Activated CD4-positive, alpha-beta T cell treated with anti-CD3 and anti-CD28 coated beads, Interleukin-2, Interleukin-6, amounts not matched to agents 100 ng/mL and 50 ng/mL, durations not matched to agents 16 hours and 8 hours (primary cell): ENCODE data around the gene TNFRSF6B.
A peak's percentile ranks its signal among the peaks of the same experiment; 100 is the strongest.
"Not testable (repeated sequence)": the region's sequence is repeated elsewhere in the genome, so short reads cannot be mapped to it uniquely, and the experiment has no call there.

ENCODE experiments used
- DNase-seq: peaks from one replicate; pipeline ENCODE4 v3.0.0-alpha.2; 2020

Gene TNFRSF6B

DNA sequence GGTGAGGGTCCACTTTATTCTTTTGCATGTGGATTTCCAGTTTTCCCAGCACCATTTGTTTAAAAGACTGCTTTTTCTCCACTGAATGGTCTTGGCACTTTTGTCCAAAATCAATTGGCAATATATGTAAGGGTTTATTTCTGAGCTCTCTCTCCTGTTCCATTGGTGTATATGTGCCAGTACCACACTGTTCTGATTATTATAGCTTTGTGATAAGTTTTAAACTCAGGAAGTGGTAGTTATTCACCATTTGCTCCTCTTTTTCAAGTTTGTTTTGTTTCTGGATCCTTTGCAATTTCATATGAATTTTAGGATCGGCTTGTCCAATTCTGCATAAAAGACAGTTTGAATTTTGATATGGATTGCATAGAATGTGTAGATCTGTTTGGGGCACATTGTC, 15.7 kb downstream of the TNFRSF6B start:
- DNase-seq = no peak

DNA sequence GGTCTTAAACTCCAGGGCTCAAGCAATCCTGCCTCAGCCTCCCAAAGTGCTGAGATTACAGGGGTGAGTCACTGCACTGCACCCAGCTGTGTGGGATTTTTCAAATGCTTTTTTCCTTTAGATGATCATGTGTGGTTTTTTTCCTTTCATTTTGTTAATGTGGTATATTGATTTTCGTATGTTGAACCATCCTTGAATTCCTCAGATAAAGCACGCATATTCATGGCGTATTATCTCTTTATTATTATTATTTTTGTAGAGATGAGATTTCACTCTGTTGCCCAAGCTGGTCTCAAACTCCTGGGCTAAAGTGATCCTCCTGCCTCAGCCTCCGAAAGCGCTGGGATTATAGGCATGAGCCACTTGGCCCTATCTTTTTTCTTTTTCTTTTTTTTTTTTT, 18.4 kb downstream of the TNFRSF6B start:
- no peak for DNase-seq

DNA sequence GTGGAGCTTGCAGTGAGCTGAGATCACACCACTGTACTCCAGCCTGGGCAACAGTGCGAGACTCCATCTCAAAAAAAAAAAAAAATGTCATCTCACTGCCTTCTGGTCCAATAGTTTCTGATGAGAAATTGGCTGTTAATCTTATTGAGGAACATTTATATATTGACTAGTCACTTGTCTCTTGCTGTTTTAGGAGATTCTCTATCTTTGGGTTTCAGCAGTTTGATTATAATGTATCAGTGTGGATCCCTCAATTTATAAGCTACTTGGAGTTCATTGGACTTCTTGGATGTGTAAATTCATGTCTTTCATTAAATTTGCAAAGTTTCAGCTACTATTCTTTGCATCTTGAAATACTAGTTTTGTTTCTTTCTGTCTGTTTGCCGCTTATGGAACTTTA, 22.5 kb downstream of the TNFRSF6B start:
- no peak for DNase-seq

DNA sequence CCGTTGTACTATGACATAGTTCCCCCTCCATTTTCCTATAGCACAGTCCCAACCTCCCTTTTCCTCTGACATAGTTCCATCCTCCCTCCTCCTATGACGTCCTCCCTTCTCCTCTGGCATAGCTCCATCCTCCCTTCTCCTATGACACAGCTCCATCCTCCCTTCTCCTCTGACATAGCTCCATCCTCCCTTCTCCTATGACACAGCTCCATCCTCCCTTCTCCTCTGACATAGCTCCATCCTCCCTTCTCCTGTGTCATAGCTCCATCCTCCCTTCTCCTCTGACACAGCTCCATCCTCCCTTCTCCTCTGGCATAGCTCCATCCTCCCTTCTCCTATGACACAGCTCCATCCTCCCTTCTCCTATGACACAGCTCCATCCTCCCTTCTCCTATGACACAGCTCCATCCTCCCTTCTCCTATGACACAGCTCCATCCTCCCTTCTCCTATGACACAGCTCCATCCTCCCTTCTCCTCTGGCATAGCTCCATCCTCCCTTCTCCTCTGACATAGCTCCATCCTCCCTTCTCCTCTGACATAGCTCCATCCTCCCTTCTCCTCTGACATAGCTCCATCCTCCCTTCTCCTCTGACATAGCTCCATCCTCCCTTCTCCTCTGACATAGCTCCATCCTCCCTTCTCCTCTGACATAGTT, 26.6 kb downstream of the TNFRSF6B start:
- DNase-seq = not testable (repeated sequence)

DNA sequence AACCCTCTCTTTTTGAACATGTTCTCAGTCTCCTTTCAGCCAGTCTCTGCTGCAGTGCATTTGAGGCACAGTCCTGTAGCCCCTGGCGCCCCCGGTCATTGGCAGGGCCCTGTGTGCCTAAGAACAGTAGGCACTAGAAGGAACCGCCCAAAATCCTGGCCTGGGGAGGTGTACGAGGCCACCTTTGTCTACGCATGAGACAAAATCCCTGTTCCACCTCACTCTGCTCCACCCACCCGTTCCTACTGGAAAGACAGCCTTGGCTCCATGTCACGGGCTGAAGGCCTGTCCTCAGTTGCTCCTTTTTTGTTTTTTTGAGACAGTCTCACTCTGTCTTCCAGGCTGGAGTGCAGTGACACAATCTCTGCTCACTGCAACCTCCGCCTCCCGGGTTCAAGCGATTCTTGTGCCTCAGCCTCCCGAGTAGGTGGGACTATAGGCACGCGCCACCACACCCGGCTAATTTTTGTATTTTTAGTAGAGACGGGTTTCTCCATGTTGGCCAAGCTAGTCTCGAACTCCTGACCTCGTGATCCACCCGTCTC, 33.8 kb downstream of the TNFRSF6B start:
- DNase-seq = not testable (repeated sequence)

DNA sequence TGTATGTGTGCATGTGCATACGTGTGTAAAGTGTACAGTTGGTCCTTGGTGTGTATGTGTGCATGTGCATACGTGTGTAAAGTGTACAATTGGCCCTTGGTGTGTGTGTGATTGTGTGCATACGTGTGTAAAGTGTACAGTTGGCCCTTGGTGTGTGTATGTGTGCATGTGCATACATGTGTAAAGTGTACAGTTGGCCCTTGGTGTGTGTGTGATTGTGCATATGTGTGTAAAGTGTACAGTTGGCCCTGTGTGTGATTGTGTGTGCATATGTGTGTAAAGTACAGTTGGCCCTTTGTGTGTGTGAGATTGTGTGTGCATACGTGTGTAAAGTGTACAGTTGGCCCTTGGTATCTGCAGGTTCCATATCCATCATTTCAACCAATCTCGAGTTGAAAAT, 35.0 kb downstream of the TNFRSF6B start:
- no peak for DNase-seq

DNA sequence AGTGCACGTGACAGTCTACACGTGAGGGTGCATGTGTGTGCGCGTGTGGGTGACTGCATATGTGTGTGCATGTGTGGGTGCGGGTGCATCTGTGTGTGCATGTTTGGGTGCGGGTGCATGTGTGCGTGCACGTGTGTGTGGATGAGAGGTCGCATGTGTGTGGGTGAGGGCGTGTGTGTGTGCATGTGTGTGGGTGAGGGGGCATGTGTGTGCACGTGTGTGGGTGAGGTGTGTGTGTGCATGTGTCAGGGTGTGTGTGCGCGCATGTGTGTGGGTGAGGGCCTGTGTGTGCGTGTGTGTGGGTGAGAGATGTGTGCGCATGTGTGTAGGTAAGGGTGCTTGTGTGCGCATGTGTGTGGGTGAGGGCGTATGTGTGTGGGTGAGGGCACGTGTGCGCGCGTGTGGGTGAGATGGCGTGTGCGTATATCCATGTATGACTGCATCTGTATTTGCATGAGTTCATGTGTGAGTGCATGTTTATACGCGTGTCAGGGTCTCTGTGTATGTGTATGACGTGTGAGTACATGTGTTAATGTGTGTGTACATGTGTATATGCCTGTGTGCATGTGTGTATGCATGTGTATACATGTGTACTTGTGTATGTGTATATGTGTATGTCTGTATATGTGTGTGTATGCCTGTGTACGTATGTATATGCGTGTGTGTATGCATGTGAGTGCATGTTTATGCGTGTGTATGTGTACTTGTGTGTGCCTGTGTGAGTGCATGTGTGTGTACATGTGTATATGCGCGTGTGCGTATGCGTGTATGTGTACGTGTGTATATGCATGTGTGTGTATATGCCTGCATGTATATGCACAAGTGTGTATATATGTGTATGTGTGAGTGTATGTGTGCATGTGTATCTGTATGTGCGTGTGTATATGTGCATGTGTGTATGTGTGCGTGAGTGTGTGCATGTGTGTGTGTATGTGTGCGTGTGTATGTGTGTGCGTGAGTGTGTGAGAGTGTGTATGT, 36.0 kb downstream of the TNFRSF6B start:
- no peak for DNase-seq

DNA sequence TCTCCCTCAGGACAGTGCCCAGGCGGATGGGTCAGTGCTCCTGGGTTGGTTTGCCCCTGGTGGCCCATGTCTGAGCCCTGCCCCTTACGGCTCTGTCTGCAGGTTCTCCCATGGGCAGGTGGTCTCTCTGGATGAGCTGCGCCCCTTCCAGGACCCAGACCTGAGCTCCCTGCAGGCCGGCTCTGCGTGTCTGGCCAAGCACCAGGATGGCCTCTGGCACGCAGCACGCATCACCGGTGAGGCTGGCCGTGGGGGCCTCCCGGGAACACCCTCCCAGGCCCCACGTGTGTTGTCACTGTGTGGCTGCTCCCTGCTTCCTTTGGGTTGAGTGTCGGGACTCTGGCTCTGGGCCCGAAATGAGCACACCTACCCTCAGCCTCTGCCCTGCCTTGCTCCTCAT, 36.7 kb downstream of the TNFRSF6B start:
- DNase-seq = no peak

DNA sequence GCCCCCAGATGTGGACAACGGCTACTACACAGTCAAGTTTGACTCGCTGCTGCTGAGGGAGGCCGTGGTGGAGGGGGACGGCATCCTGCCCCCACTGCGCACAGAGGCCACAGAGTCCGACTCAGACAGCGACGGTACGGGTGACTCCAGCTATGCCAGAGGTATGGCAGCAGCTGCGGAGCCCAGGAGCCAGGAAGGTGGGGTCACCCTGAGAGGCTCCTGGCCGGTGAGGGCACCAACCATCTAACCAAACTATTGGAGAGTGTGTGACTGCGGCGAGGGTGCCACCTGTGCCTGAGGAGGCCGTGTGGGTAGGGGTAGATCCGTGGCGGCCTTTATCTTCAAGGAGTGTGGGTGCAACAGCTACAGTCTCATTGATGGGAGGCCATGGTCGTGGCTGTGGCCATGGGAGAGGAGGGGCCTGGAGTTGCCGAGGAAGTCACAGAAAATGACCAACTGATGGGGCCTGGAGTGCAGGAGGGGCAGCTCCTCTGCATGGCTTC, 37.2 kb downstream of the TNFRSF6B start:
- no peak for DNase-seq

DNA sequence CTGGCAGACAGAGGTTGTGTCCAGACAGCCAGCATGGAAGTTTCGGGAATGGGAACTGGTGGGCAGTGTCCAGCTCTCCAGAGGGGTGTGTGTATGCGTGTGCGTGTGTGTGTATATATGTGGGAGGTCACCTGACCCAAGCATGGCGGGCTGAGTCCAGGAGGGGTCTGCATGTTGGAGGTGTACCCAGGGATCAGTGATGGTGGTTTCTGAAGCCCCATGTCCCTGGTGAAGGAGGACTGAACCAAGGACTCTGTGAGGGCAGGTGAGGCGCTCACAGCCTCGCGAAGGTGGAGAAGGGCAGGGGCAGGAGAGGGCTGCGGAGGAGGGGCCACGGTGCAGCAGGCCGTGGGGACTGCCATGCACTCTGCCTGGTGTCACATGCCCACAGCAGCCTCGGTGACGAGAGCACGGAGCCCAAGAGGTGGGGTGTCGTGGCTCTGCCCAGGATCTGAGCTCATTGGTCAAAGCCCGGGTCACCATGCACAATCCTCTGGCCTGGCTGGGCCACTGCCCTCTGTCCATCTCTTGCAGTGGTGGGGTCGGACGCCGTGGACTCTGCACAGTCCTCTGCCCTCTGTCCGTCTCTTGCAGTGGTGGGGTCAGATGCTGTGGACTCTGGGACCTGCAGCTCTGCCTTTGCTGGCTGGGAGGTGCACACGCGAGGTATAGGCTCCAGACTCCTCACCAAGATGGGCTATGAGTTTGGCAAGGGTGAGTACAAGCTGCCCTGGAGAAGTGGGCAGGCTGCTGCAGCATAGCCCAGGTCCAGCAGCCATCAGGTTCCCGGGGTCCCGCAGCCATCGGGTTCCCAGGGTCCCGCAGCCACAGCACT, 37.9 kb downstream of the TNFRSF6B start:
- no peak for DNase-seq

DNA sequence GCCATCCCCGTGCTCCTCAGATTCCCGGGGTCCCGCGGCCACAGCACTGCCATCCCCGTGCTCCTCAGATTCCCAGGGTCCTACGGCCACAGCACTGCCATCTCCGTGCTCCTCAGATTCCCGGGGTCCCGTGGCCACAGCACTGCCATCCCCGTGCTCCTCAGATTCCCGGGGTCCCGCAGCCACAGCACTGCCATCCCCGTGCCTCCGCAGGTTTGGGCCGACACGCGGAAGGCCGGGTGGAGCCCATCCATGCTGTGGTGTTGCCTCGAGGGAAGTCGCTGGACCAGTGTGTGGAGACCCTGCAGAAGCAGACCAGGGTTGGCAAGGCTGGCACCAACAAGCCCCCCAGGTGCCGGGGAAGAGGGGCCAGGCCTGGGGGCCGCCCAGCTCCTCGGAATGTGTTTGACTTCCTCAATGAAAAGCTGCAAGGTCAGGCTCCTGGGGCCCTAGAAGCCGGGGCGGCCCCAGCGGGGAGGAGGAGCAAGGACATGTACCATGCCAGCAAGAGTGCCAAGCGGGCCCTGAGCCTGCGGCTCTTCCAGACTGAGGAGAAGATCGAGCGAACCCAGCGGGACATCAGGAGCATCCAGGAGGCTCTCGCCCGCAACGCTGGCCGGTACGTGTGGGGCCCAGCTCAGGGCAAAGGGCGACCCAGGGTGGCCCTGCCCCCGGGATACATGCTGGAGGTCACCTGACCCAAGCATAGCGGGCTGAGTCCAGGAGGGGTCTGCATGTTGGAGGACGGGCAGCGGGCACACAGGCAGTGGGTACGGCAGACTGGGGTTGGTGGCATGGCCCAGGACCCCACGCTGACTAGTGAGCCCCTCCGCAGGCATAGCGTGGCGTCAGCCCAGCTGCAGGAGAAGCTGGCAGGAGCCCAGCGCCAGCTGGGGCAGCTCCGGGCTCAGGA, 38.8 kb downstream of the TNFRSF6B start:
- no peak for DNase-seq

DNA sequence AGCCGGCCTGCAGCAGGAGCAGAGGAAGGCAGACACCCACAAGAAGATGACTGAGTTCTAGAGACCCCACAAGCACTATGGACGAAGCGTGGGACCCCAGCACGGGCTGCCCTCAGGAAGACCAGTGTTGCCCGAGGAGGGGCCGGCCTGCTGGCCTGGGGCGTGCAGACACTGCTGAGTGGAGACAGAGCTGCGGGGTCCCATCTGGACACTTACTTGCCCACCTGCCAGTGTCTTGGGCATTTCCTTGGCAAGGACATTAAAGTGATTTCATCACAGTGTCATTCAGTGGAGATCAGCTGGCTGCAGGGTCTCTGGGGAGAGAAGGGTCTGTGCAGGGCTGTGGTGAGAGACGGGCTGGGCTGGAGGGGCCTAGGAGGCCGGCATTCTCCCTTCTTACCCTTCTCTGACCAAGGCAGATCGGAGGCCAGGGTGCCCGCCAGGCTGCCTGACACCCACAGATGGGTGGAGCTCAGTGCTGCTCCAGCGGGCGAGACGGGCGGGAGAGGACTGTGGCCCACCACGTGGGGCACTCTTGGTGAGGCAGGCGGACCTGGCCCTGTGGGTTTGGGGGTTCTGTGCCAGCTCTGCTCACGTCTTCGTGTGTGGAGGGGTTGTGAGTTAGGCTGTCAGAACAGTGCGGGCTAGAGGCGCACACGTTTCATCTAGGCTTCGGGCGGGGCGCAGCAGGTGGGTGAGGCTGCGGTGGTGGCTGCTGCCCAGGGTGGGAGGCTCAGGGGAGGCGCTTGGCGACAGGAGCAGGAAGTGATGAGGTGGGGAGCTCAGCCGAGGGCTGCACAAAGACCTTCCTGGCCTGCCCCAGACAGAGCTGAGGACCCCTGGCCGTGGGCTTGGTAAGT, 39.6 kb downstream of the TNFRSF6B start, which contains the start of gene LIME1:
Gene LIME1, plus strand, starts transcription at position 806 of the 860 bp plus-strand sequence. CDS start 886 bp downstream, outside the sequence.
- DNase-seq = peak; percentile 66

DNA sequence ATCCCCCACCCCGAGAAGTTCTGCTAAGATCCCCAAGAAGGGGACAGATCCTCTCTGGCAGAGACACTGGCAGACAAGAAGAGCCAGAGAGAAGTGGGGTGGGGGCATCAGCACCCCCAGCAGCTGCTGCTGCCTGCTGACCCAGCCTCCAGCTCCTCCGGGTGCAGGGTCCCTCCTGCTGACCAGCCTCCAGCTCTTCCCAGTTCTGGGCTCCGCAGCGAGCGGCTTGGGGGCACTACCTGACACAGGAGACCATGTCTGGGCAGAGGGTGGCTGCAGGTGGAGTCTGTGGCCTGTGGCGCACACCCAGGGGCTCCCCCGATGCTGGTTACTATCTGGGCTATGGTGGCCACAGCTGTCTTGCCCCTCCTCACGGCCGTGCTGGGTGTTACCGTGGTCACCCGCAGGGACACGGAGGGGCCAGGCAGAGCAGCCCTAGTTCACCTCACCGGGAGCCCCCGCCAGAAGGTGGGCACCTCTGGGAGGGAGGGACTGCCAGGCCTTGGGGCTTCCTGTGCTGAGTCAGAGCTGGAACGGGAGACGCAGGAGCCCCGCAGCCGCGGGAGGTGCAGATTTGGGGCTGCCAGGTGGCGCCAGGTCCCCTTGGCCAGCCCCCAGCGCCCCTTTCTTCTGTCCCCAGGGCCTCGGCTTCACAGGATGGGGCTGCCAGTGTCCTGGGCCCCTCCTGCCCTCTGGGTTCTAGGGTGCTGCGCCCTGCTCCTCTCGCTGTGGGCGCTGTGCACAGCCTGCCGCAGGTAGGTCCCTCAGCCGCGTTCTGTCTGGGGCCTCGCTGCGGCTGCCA, 40.6 kb downstream of the TNFRSF6B start:
- DNase-seq = peak; percentile 61

DNA sequence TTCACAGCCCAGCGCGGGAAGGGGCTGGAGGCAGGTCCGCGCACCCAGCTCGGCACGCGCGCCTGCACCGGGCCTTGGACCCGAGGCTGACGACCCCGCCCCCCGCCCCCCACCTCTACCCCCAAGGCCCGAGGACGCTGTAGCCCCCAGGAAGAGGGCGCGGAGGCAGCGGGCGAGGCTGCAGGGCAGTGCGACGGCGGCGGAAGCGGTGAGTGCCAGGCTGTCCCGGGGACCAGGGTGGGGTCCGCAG, 41.2 kb downstream of the TNFRSF6B start:
- no peak for DNase-seq

DNA sequence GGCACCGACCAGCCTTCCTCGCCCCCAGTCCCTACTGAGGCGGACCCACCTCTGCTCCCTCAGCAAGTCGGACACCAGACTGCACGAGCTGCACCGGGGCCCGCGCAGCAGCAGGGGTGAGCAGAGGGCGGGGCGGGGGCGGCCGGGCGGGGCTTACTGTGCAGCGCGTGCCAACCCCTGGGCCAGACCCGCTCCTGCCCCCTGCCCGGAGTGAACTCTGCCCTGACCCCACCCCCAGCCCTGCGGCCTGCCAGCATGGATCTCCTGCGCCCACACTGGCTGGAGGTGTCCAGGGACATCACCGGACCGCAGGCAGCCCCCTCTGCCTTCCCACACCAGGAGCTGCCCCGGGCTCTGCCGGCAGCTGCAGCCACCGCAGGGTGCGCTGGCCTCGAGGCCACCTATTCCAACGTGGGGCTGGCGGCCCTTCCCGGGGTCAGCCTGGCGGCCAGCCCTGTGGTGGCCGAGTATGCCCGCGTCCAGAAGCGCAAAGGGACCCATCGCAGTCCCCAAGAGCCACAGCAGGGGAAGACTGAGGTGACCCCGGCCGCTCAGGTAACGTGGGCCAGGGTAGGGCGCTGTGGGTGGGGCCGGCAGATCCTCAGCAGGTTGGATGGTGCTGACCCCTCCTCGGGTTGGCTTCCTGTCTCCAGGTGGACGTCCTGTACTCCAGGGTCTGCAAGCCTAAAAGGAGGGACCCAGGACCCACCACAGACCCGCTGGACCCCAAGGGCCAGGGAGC, 41.7 kb downstream of the TNFRSF6B start:
- DNase-seq = peak; percentile 39

DNA sequence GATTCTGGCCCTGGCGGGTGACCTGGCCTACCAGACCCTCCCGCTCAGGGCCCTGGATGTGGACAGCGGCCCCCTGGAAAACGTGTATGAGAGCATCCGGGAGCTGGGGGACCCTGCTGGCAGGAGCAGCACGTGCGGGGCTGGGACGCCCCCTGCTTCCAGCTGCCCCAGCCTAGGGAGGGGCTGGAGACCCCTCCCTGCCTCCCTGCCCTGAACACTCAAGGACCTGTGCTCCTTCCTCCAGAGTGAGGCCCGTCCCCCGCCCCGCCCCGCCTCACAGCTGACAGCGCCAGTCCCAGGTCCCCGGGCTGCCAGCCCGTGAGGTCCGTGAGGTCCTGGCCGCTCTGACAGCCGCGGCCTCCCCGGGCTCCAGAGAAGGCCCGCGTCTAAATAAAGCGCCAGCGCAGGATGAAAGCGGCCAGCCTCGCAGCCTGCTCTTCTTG, 42.3 kb downstream of the TNFRSF6B start:
- peak; percentile 27 for DNase-seq

DNA sequence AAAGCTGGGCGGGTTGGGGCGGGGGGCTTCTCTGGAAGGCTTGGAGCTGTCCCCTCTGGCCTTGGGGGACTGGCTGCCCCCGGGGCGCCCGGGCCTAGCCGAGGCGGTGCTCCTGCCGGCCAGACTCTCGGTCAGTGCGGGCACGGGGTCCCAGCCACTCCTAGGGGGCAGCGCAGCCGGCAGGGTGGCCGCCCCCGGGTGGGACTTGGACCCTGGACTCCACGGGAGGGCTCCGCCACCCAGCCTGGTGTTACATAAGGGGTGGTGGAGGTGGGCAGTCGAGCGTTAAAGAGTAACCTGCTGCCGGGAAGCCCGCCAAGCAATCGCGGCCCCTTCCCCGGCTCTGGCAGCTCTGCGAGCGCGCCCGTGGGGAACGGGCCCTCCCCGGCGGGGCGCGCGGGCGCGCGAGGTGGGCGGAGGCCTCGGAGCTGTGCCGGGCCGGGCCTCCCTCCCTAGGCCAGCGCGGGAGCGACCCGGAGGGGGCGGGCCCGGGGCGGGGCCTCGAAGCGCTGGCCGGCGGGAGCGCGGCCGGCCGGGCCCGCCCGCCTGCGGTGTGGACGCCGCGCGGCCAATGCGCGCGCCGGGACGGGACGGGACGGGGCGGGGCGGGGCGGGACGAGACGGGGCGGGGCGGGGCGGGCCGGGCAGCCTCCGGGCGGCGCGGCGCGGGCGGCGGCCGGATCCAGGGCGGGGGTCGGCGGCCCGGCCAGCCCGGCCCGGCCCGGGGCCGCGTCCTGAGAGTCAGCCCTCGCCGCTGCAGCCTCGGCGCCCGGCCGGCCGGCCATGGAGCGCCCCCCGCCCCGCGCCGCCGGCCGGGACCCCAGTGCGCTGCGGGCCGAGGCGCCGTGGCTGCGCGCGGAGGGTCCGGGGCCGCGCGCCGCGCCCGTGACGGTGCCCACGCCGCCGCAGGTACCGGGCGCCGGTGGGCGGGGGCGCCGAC, 42.9 kb downstream of the TNFRSF6B start, which contains the start of gene SLC2A4RG:
Gene SLC2A4RG, plus strand, starts transcription at position 647 of the 940 bp plus-strand sequence. Its CDS starts 137 bp downstream, at position 784.
- peak; percentile 76 for DNase-seq
